SH-SY5Y (cell line): ENCODE data around the gene INPP1.

Experiments used
- GATA2 ChIP-seq: IDR thresholded peaks from 2 replicates; pipeline ENCODE4 v1.6.1; 2011; ENCODE audit warnings: mild to moderate bottlenecking, low read depth, low read length
- GATA3 ChIP-seq: IDR thresholded peaks from 2 replicates; pipeline ENCODE4 v1.6.1; 2011; ENCODE audit warnings: low read depth, mild to moderate bottlenecking, low read length, moderate library complexity

DNA sequence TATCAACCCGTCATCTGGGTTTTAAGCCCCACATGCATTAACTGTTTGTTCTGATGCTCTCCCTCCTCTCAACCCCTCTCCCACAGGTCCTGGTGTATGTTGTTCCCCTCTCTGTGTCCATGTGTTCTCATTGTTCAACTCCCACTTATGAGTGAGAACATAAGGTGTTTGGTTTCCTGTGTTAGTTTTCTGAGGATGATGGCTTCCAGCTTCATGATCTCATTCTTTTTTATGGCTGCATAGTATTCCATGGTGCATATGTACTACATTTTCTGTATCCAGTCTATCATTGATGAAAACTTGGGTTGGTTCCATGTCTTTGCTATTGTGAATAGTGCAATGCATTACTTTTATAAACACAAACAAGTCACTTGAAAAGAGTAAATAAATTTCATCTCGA is 7.0 kb upstream of the INPP1 start:
- no peak for TF ChIP-seq GATA3
- no peak for TF ChIP-seq GATA2
